ENCODE measurements around the gene DCAF12. TPM values are rescaled to one million over a fixed set of nuclear protein-coding genes. Genes with fewer than 3 reads are reported as not detected.

The DCAF12 gene
- polyA plus RNA-seq, 1 donor (not counting 4 experiments of a cell fraction or from before 2014, with no cell fraction given): 33.0 TPM

GRCh38 chr9:34087370-34087769 lies 39.1 kb downstream of the DCAF12 start:
- no peak overlapping the region for H3K9ac ChIP-seq (ENCODE audit: control insufficient read depth, extremely low read depth, insufficient read depth, low read length)
- H3K9me3 ChIP-seq (ENCODE audit: control insufficient read depth, low read depth, low read length): no peaks in the 10 kb centered on the region
- FAIRE-seq (no peak), DNase-seq (ENCODE audit: low read depth, low spot score) (no peak)
- no peak for TF ChIP-seq EZH2 (IDR thresholded peaks at IDR 0.05; ENCODE audit: low read length)
- no peak for TF ChIP-seq CTCF (optimal IDR thresholded peaks at IDR 0.05 in 1 of 3, IDR thresholded peaks at IDR 0.05 in 1 of 3, conservative IDR thresholded peaks at IDR 0.05 in 1 of 3; ENCODE audit: extremely low read depth in 1 of 3, insufficient read depth in 2 of 3, low read length in 3 of 3)
- no peak overlapping the region for H3K4me2 ChIP-seq (ENCODE audit: control insufficient read depth, extremely low read depth, insufficient read depth, low read depth, low read length)
- H3K4me1 ChIP-seq (ENCODE audit: control insufficient read depth, extremely low read depth, insufficient read depth, low read length): no peaks in the 10 kb centered on the region
- H3K27me3 ChIP-seq (ENCODE audit: control insufficient read depth, extremely low read depth, insufficient read depth, low read length): no peaks in the 10 kb centered on the region
- H3K36me3 ChIP-seq (ENCODE audit: control insufficient read depth in 2 of 2, extremely low read depth in 1 of 2, insufficient read depth in 2 of 2, low read length in 2 of 2): peaks cover 28 to 32% of the 10 kb centered on the region in 2 experiments
- H4K20me1 ChIP-seq (ENCODE audit: control insufficient read depth, extremely low read depth, insufficient read depth, low read length): no peaks in the 10 kb centered on the region
- dilution Hi-C loops (cut with MboI; ENCODE audit: extremely low pct_ligation_motif_present, low sequenced_read_pairs): no loop called here
- no peak overlapping the region for H3K4me3 ChIP-seq (ENCODE audit: control insufficient read depth in 2 of 3, extremely low read depth in 1 of 3, insufficient read depth in 2 of 3, low read depth in 1 of 3, low read length in 3 of 3)
- H2AFZ ChIP-seq (ENCODE audit: control insufficient read depth, low read length): no peak overlapping the region
- H3K79me2 ChIP-seq (ENCODE audit: control insufficient read depth, insufficient read depth, low read length): no peaks in the 10 kb centered on the region
- no peak overlapping the region for H3K27ac ChIP-seq (ENCODE audit: control insufficient read depth, insufficient read depth, low read length)
- H3K9me1 ChIP-seq (ENCODE audit: control insufficient read depth, extremely low read depth, insufficient read depth, low read length): no peaks in the 10 kb centered on the region

- no peak overlapping the region for H3K4me2 ChIP-seq (ENCODE audit: control insufficient read depth, extremely low read depth, insufficient read depth, low read depth, low read length)
- FAIRE-seq: no peak
These were observed 39.6 kb downstream of the DCAF12 start for GRCh38 chr9:34086864-34087263.

More at GRCh38 chr9:34086864-34087263, 39.6 kb downstream of the DCAF12 start:
- DNase-seq (ENCODE audit: low read depth, low spot score): no peak
- H3K27ac ChIP-seq (ENCODE audit: control insufficient read depth, insufficient read depth, low read length): no peak overlapping the region
- H3K9ac ChIP-seq (ENCODE audit: control insufficient read depth, extremely low read depth, insufficient read depth, low read length): no peak overlapping the region
- H3K36me3 ChIP-seq (ENCODE audit: control insufficient read depth in 2 of 2, extremely low read depth in 1 of 2, insufficient read depth in 2 of 2, low read length in 2 of 2): peaks cover 28 to 32% of the 10 kb centered on the region in 2 experiments
- no peaks in the 10 kb centered on the region for H3K9me3 ChIP-seq (ENCODE audit: control insufficient read depth, low read depth, low read length)
- H3K79me2 ChIP-seq (ENCODE audit: control insufficient read depth, insufficient read depth, low read length): no peaks in the 10 kb centered on the region
- no peak overlapping the region for H3K4me3 ChIP-seq (ENCODE audit: control insufficient read depth in 2 of 3, extremely low read depth in 1 of 3, insufficient read depth in 2 of 3, low read depth in 1 of 3, low read length in 3 of 3)
- no peaks in the 10 kb centered on the region for H3K4me1 ChIP-seq (ENCODE audit: control insufficient read depth, extremely low read depth, insufficient read depth, low read length)
- H3K9me1 ChIP-seq (ENCODE audit: control insufficient read depth, extremely low read depth, insufficient read depth, low read length): no peaks in the 10 kb centered on the region
- H4K20me1 ChIP-seq (ENCODE audit: control insufficient read depth, extremely low read depth, insufficient read depth, low read length): no peaks in the 10 kb centered on the region
- dilution Hi-C loops (cut with MboI; ENCODE audit: extremely low pct_ligation_motif_present, low sequenced_read_pairs): no loop called here
- no peak for TF ChIP-seq EZH2 (IDR thresholded peaks at IDR 0.05; ENCODE audit: low read length)
- no peak for TF ChIP-seq CTCF (optimal IDR thresholded peaks at IDR 0.05 in 1 of 3, IDR thresholded peaks at IDR 0.05 in 1 of 3, conservative IDR thresholded peaks at IDR 0.05 in 1 of 3; ENCODE audit: extremely low read depth in 1 of 3, insufficient read depth in 2 of 3, low read length in 3 of 3)
- H2AFZ ChIP-seq (ENCODE audit: control insufficient read depth, low read length): no peak overlapping the region
- H3K27me3 ChIP-seq (ENCODE audit: control insufficient read depth, extremely low read depth, insufficient read depth, low read length): no peaks in the 10 kb centered on the region

Data from keratinocyte (primary cell).